AG08396 (cell line): Measurements from ENCODE around the gene SACM1L.

Experiments
- DNase-seq: peaks from one replicate; pipeline ENCODE4 v3.0.0; 2012; ENCODE audit warnings: low spot score, mixed read lengths

SACM1L gene

GRCh38 chr3:45787551-45787950, 98.4 kb downstream of the SACM1L start:
- DNase-seq, result no peak

- no peak for DNase-seq
These were observed 100.1 kb downstream of the SACM1L start for GRCh38 chr3:45789235-45789812.

- DNase-seq, result no peak
These were observed 101.4 kb downstream of the SACM1L start for GRCh38 chr3:45790596-45790995.

GRCh38 chr3:45792036-45792435, 102.8 kb downstream of the SACM1L start:
- DNase-seq, result no peak

- no peak for DNase-seq
These were observed 103.4 kb downstream of the SACM1L start for GRCh38 chr3:45792516-45793172.

- no peak for DNase-seq
These were observed 104.4 kb downstream of the SACM1L start for GRCh38 chr3:45793482-45794176.

- no peak for DNase-seq
These were observed 105.0 kb downstream of the SACM1L start for GRCh38 chr3:45794177-45794560.

GRCh38 chr3:45794660-45795059, 105.5 kb downstream of the SACM1L start:
- DNase-seq, result no peak
